GM12892 (cell line): ENCODE results near the gene CAB39L. TPM values are rescaled to one million over a fixed set of nuclear protein-coding genes. Genes with fewer than 3 reads are reported as not detected.
A peak's percentile ranks its signal among the peaks of the same experiment; 100 is the strongest.

ENCODE experiments used
- DNase-seq: peaks from one replicate; pipeline ENCODE4 v3.0.0; 2011; ENCODE audit not compliant: insufficient read length
- FAIRE-seq: peaks from 2 replicates; lab custom pipeline; 2011; peaks lifted over from hg19 to GRCh38; lab: Jason Lieb, UNC
- POLR2A ChIP-seq: IDR thresholded peaks from 2 replicates; pipeline ENCODE4 v1.6.1; 2011; ENCODE audit warnings: low read depth, low read length, control low read depth
- POLR2AphosphoS5 ChIP-seq: IDR thresholded peaks from 2 replicates; pipeline ENCODE4 v1.6.1; 2011; ENCODE audit warnings: low read depth, low read length, control low read depth
- TAF1 ChIP-seq: IDR thresholded peaks from 2 replicates; pipeline ENCODE4 v1.6.1; 2011; ENCODE audit warnings: low read depth, mild to moderate bottlenecking, control low read depth, low read length, borderline replicate concordance
- polyA plus RNA-seq: library from polyadenylated mRNA; unstranded; fragments of >200 nt; gene quantifications from one replicate; pipeline ENCODE4 v1.2.1, GENCODE V29; 2012; ENCODE audit warnings: missing spikeins, inconsistent platforms; ENCODE audit not compliant: missing spikeins

CAB39L gene
- polyA plus RNA-seq = 2.7 TPM

DNA sequence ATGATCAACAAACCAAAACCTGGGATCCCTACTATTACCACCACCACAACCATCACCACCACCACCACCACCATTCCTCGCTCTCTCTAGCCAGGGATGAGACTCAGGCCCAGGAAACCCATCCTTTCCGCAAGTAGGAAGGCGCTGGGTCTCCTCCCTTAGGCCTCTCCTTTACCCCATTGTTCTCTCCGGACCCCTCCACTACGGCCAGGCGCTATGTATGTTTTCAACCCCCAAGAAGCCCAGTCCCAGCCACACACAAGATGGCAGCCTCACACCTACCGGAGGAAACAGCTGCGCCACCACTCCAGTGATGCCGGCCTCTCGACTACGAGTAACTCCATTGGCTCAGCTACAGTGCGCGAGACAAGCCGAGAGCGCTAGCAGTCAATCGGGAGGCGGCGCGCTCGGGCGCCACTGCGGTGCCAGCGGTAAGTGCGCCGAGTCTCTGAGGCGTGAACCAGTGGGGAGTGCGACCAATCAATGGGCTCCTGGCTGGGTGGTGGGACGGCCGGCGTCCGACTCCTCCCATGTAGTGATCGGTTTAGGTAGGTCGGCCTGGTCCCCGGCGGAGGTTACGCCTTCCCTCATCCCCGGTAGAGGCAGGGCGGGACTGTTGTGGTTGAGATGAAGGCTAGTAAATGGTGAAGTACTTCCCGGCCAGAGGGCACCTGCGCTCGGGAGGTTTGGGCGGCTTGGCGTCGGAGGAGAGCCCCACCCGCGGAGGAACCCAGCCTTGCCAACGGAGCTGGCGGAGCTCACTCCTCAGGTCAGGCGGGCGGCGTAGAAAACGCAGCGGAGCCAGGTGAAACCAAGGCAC, at the start of gene CAB39L, which contains the start of gene SETDB2:
Gene CAB39L (minus strand): TSS at position 361 of the 820 bp plus-strand sequence. CDS start 61,154 bp downstream, outside the sequence.
Gene SETDB2 (plus strand): TSS at position 571 of the 820 bp plus-strand sequence. CDS start 7,620 bp downstream, outside the sequence.
- FAIRE-seq (peak; percentile 100), DNase-seq (peak; percentile 83)
- TF ChIP-seq POLR2A (peak; percentile 69; the same call in 1 of the 2 replicates), POLR2AphosphoS5 (peak; percentile 84; the same call in 1 of the 2 replicates), TAF1 (peak; percentile 46; the same call in 1 of the 2 replicates)

GRCh38 chr13:49488563-49488962, 44.7 kb upstream of the CAB39L start:
- TF ChIP-seq POLR2AphosphoS5 (no peak), POLR2A (no peak), TAF1 (no peak)
- no peak for DNase-seq
- FAIRE-seq = no peak

DNA sequence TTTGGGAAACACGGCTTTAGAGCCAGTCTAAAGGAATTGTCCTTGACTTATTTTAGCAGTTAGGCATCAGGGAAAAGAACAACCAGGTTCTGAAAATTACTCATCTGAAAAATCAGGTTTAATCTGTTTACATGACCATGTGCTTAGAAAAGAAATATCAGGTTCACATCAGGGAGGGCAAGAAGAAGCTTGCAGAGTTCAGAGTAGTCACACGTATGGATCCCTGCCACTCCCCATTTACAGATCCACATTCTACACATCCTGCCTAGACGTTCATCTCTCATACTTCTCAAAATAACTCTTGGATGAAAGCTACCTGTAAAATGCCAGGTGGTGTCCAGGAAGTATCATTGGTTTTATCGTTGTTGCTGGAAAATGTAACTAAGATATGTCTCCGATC, 37.9 kb upstream of the CAB39L start:
- DNase-seq = no peak
- TF ChIP-seq POLR2A (no peak), TAF1 (no peak), POLR2AphosphoS5 (no peak)

DNA sequence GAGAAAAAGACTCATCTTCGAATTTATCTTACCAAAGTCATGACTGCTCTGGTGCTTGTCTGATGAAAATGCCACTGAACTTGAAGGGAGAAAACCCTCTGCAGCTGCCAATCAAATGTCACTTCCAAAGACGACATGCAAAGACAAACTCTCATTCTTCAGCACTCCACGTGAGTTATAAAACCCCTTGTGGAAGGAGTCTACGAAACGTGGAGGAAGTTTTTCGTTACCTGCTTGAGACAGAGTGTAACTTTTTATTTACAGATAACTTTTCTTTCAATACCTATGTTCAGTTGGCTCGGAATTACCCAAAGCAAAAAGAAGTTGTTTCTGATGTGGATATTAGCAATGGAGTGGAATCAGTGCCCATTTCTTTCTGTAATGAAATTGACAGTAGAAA, 32.7 kb upstream of the CAB39L start:
- FAIRE-seq (no peak), DNase-seq (no peak)
- TF ChIP-seq POLR2A (no peak), POLR2AphosphoS5 (no peak)

More for the DNA sequence above, 37.9 kb upstream of the CAB39L start:
- no peak for FAIRE-seq

DNA sequence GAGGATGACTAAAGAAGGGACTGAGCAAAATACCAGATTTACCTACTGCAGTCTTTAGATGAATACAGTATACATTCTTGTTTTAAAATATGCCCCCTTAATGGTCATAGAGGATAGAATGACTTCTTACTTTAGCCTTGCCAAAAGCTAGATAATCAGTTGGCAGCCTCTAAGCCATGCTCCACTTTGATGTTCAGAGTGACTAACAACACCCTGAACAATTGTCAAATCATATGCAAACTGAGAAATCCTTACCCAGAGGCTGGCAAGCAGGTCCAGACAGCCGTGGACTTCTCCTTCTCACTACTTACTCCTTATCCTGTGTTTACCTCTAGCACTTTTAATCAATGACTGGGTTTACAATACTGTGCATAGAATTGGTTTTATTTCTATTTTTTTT, 28.3 kb upstream of the CAB39L start:
- TF ChIP-seq POLR2A (no peak), TAF1 (no peak), POLR2AphosphoS5 (no peak)
- DNase-seq = no peak
- no peak for FAIRE-seq

DNA sequence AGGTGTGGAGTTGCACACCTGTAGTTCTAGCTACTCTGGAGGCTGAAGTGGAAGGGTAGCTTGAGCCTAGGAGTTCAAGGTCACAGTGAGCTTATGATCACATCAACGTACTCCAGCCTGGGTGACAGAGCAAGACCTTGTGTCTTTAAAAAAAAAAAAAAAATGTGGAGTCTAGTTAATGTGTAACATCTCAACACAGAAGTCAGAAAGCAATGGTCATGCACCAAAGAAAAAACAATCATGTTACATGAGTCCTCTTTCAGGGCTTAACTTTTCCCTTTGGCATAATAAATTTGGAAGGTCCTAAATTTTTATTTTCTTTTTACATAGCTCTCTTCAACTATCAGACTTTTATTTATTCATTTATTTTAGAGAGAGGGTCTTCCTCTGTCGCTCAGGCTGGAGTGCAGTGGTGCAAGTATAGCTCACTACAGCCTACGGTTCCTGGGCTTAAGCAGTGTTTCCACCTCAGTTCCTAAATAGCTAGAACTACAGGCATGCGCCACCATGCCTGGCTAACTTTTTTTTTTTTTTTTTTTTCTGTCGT, 22.5 kb upstream of the CAB39L start:
- DNase-seq (no peak), FAIRE-seq (no peak)
- TF ChIP-seq POLR2A (no peak), TAF1 (no peak), POLR2AphosphoS5 (no peak)

- DNase-seq (no peak), FAIRE-seq (no peak)
- no peak for TF ChIP-seq TAF1
- TF ChIP-seq POLR2A = no peak
- TF ChIP-seq POLR2AphosphoS5 = no peak
These were observed 20.9 kb upstream of the CAB39L start for GRCh38 chr13:49464621-49465325.

DNA sequence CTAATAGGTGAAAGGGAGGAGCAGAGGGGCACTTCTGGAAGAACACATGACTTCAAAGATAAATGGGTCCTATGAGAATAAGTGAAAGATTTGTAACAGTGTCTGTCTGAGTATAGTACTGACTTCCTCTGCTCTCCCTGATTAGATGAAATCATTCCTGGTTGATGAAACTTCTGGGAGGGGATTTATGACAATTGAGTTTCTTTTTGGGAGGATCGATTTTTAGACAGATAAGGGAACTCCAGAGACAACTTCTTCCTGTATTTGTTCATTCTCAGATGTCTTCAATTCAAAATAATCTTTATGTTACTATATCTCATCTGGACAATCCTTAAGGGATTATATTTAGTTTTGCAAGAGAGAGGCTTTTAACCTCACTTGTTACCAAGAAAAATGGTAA, 20.2 kb upstream of the CAB39L start:
- TF ChIP-seq TAF1 = no peak
- TF ChIP-seq POLR2A = no peak
- TF ChIP-seq POLR2AphosphoS5 = no peak
- FAIRE-seq (no peak), DNase-seq (no peak)

DNA sequence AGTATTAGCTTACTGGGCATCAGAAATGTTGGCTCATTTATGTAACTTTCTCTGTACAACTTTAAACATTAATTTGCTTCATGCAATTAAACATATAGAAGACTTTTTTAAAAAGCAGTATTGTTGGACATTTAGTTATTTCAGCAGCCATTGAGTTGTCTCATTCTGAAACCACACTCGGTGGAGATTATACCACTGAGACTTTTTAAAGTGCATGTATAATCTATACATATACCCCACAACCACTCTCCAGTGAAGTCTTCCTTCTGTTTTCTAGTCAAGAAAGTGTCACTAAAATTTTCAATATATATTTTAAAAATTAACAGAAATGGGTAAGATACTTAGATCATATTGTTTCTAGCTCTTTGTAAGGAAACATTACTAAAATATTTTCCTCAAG, 15.7 kb upstream of the CAB39L start:
- DNase-seq (no peak), FAIRE-seq (no peak)
- TF ChIP-seq TAF1 = no peak
- no peak for TF ChIP-seq POLR2A
- TF ChIP-seq POLR2AphosphoS5 = no peak

GRCh38 chr13:49457221-49457620, 13.4 kb upstream of the CAB39L start:
- FAIRE-seq = no peak

DNA sequence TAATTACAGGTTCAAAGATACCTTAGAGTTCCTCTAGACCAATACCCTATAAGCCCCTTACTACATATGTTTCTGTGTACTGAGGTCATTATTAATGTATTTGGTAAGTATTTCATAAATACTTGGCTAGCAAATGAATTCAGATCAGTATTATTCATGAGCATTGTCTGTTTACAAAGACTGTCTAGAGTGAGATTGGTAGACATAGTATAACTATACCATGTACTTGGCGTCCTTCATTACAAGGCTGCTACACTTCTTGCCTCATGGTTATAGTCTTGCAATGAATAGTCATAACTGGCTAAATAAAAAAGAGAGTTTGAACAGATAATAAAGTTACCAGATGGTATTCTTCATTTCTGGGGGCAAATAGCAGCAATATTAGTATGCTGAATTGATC, 12.3 kb upstream of the CAB39L start:
- no peak for TF ChIP-seq TAF1
- no peak for TF ChIP-seq POLR2AphosphoS5
- TF ChIP-seq POLR2A = no peak
- DNase-seq (no peak), FAIRE-seq (no peak)

More at GRCh38 chr13:49457221-49457620, 13.4 kb upstream of the CAB39L start:
- DNase-seq = no peak
- TF ChIP-seq POLR2AphosphoS5 (no peak), TAF1 (no peak), POLR2A (no peak)
